HS-5 (cell line): ENCODE results near the gene C1S.
"Not testable (repeated sequence)": the region's sequence is repeated elsewhere in the genome, so short reads cannot be mapped to it uniquely, and the experiment has no call there.

Source experiments
- DNase-seq: peaks from one replicate; pipeline ENCODE4 v3.0.0-alpha.2; 2012; ENCODE audit warnings: low read depth

The C1S gene

DNA sequence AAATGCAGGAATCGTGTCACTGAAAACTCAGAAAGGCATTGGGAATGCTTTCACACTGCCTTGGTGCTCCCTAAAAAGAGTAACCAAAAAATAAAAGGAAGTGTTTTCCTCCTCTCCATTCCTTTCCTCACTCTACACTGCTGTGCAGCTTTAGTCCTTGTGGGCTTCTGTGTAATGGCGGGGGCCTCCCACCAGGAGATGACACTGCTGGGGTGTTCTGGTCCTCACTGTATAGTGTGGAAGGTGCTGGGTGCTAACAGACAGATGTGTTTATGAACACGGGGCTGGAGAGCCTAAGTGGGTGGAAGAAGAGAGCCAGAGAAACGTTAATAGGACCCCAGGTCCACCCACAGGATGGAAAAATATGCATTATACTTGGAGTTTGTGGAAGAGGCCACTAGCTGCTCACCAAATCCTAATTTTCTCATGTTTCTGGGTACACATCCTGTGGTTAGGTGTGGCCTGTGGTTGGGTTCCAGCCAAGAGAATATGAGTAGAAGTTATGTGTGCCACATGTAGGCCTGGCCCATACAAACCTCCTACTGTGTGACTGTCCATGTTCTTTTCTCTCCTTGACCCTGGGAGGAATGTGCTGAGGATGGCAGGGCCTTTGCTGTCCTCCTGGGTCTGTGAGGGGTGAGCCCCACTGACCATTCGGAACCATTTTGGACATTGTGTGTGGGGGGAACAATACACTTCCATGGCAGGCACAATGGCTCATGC is 14.0 kb upstream of the C1S start:
- DNase-seq, result no peak

- no peak for DNase-seq
These were observed 13.2 kb upstream of the C1S start for GRCh38 chr12:7047306-7047705.

- DNase-seq, result not testable (repeated sequence)
These were observed 11.0 kb upstream of the C1S start for GRCh38 chr12:7049445-7049951.

DNA sequence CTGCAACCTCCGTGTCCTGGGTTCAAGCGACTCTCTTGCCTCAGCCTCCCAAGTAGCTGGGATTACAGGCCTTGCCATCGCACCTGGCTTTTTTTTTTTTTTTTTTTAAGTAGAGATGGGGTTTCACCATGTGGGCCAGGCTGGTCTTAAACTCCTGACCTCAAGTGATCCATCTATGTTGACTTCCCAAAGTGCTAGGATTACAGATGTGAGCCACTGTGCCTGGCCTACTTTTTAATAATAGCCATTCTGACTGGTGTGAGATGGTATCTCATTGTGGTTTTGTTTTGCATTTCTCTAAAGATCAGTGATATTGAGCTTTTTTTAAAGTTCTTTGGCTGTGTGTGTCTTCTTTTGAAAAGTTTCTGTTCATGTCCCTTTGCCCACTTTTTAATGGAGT is 10.5 kb upstream of the C1S start:
- DNase-seq, result not testable (repeated sequence)

- no peak for DNase-seq
These were observed 5.6 kb upstream of the C1S start for GRCh38 chr12:7054925-7055324.

DNA sequence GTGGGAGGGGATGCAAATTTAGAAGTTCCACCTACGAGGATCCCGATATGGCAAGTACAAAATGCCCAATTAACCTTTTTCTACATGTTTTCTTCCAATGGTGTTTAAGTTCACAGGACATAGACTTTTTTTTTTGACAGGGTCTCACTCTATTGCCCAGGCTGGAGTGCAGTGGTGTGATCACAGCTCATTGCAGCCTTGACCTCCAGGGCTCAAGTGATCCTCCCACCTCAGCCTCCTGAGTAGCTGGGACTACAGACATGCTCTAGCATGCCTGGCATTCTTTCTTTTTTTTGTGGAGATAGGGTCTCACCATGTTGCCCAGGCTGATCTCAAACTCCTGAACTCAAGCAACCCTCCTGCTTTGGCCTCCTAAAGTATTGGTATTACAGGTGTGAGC is 4.8 kb upstream of the C1S start:
- not testable (repeated sequence) for DNase-seq

GRCh38 chr12:7058163-7058845 is 2.2 kb upstream of the C1S start:
- DNase-seq, result no peak

- DNase-seq, result no peak
These were observed 1.6 kb upstream of the C1S start for GRCh38 chr12:7058850-7059395.

DNA sequence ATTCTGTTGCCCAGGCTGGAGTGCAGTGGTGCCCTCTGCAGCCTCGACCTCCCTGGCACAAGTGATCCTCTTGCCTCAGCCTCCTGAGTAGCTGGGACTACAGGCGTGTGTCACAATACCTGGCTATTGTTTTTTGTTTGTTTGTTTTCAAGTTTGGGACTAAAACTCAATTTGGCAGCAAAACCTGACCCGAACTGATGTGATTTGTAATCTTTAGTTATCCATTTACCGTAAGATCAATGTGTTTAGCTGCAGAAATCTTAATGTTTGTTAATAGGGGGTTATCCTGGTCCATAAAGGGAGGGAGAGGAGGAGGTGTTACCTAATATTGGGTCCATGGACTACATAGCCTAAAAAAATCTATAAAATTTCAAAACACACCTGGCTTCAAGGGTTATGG is 738 bp upstream of the C1S start:
- no peak for DNase-seq

- no peak for DNase-seq
These were observed 620 bp downstream of the C1S start for GRCh38 chr12:7061138-7061537.

DNA sequence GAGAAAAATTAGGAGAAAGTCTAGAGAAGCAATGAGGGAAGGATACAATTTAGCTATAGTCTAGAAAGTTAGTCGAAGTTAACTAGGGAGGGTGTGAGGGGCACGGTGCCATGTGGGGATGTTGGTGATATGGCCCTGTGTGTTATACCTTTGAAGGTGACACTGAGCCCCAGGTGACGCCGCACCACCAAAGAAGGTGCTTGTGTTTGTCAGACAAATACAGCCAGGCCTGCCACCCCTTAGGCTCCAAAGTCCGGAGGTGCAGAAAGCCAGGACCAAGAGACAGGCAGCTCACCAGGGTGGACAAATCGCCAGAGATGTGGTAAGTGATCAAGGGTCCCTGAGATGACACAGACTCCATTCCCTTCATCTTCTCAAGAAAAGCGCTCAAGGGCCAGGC is 1.1 kb downstream of the C1S start:
- no peak for DNase-seq

GRCh38 chr12:7064516-7064915 is 4.0 kb downstream of the C1S start:
- DNase-seq, result no peak

- DNase-seq, result no peak
These were observed 4.6 kb downstream of the C1S start for GRCh38 chr12:7065073-7065623.

DNA sequence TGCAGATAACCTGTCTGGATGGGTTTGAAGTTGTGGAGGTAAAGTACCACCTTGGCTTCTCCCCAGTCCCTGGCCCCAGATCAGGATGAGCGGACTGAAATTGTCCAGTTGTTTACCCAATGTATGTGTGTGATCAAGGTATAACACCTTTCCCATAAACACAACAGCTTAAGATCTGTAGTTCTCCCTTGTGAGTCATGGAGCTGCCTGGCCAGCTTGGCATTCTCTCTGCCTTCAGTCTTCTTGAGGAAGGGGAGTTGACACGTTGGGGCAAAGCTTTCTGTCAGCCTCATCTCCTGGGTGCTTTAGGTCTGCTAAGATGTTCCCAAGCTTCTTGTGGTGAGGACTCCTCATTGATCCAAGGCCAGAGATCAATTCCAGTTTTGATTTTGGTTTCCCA is 6.1 kb downstream of the C1S start:
- DNase-seq, result no peak

- DNase-seq, result no peak
These were observed 6.6 kb downstream of the C1S start for GRCh38 chr12:7067096-7067495.

DNA sequence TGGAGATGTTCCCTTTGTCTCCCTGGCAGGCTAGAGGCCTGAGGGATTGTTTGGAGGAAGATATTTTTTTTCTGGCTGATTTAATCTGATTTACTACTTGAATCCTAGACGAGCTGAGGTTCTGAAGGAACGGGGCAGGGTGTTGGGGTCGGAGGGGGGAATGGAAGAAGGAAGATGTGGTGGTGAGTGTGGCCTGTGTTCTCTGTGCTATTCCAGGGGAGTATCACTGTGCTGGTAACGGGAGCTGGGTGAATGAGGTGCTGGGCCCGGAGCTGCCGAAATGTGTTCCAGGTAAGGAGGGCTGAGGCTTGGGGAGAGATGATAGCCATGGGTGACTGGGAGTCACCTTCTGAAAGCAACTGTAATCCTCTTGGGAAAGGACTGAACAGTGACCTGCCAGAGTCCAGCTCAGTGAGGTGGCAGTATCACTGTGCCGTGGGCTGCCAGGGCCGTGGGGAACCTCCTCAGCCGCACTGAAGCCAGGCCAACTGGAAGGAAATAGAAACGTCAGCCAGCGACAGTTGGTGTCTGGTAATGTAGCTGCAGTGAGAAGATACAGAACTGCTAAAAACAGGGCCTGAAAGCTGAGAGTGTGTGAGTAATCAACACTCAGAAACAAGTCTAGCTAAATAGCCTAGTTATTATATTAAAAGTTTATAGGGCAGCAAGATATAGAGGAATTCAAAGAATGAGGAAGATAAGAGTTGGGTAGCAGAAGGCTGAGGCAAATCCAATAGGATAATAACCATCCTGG is 7.9 kb downstream of the C1S start:
- no peak for DNase-seq

DNA sequence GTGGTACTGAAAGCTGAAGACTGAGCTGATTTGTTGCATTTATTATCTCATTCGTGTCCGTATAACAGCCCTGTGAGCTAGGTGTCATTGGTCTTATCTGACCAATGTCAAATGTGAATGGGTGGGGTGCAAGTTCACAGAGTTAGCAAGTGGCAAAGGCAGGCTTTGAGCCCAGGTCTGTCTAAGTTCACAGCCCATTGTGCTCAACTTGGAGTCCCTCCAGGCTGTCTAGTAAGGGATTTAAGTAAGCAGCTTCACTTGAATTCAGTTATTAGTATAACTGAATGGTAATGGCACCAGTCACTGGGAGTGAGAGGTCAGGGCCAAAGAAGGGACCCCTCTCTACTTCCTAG is 8.5 kb downstream of the C1S start:
- no peak for DNase-seq

DNA sequence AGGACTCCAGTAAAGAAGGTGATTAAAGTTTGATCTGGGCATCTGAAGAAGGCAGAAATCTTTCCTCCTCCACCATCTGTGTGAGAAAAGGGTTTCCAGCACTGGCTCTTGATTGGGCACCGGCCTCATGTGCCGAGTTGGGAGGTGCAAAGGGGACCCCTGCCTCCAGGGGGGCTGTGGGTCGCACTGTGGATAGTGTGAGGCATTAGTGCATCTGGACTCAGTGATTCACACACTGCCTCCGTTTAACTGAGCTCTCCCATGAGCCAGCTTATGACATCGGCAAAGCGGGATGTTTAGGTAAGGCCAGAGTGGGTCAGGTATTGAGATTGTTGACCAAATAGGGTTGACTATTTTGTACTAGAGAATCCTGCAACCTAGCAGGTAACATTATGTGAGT is 8.9 kb downstream of the C1S start:
- DNase-seq, result no peak

- no peak for DNase-seq
These were observed 11.5 kb downstream of the C1S start for GRCh38 chr12:7072035-7072434.

GRCh38 chr12:7072554-7072953 is 12.0 kb downstream of the C1S start:
- no peak for DNase-seq

DNA sequence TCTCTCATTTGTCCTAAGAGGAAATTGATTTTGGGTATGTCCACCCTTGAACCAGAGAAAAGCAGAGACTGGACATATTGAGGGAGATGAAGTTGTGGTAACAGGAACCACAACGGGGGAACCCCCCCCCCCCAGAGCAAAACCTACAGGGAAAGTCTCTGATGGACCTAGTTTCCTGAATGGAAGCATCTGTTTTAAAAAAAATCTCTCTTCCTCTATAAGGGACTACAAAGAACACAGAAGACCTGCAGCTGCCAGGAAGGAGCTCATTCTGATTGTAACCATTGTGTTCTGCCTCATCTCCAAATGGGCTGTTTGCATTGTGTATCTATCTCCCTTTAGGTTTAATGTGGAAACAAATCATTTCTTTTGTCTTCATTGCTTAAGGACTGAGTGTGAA is 13.4 kb downstream of the C1S start:
- DNase-seq, result no peak

DNA sequence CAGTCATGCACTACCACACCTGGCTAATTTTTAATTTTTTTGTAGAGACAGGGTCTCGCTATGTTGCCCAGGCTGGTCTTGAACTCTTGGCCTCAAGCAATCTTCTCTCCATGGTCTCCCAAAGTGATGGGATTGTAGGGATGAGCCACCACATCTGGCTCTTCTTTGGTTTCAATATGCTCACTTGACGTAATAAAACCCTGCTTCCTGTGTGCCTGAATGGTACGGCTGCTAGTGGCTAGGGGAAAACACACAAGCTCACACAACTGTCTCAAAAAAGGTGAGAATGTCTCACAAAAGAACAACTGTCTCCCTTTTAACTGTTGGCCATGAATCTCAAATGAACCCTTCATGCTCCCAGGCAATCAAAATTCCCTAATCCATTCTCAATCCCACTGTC is 15.0 kb downstream of the C1S start:
- DNase-seq, result no peak

DNA sequence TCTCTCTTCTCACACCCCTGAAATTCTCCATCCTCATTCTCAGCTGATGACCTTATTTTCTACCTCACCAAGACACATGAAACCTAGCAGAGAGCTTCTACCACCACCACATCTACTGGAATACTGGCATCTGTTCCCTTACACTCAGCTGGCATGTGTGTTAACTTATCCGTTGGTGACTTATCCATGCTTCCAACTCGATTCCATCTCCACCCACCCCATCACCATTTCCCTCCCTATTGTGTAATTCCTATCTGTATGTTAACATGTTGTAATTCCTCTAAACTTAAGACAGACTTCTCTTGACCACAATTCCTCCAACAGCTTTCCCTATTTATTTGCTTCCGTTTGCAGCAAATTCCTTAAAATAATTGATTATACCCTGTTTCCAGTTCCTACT is 15.4 kb downstream of the C1S start:
- DNase-seq, result no peak
